AG09319 (cell line): ENCODE measurements around the gene TMPRSS9.

Experiments used
- DNase-seq: peaks from one replicate; pipeline ENCODE4 v3.0.0-alpha.2; 2010; ENCODE audit warnings: low read depth; ENCODE audit errors: extremely low read depth
- CTCF ChIP-seq: IDR thresholded peaks from 2 replicates; pipeline ENCODE4 v1.5.1; 2011; ENCODE audit warnings: low read depth, mild to moderate bottlenecking, inconsistent platforms, low read length, moderate library complexity

The TMPRSS9 gene

GRCh38 chr19:2329501-2329916 is 30.6 kb upstream of the TMPRSS9 start:
- no peak for DNase-seq
- TF ChIP-seq CTCF = no peak

DNA sequence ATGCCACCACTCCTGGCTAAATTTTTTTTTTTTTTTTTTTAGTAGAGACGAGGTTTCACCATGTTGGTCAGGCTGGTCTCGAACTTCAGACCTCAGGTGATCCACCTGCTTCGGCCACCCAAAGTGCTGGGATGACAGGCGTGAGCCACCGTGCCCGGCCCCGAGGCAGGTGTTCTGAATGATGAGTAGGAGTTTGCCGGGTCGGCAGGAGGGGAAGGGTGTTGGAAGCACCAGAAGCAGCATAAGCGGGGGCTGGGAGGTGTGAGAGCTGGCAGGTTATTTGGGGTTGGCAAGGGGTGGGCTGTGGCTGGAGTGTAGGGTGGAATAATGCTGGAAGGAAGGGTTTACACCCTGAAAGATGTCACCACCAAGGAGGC is 29.8 kb upstream of the TMPRSS9 start:
- no peak for DNase-seq
- TF ChIP-seq CTCF = no peak

- no peak for TF ChIP-seq CTCF
- DNase-seq = no peak
These were observed 29.3 kb upstream of the TMPRSS9 start for GRCh38 chr19:2330632-2331284.

DNA sequence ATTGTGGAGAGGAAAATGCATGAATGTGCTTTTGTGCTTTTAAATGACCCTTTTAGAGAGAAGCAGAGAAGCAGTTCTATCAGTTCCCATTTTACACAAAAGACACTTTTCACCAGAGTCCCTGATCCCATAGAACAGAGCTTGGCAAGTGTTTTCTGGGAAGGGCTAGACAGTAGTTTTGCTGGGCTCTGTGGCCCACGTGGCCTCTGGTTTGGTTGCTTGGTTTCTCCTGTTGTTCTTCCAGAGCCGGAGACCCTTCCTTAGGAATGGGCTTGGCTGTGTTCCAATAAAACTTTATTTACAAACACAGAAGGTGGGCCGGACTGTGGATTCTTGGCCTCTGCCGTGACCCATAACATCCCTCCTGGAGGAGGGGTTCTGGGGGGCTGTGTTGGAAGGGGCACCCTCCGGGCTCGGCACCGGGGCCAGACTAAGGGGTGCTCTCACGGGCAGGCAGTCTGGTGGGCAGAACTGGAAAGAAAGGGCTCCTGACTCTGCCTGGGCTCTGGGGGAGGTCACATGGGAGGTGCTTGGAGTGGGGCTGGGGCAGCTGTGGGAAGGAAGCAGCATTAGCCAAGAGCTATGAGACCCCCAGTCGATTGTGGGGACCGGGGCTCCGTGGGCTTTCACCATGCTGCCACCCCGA is 28.3 kb upstream of the TMPRSS9 start:
- no peak for DNase-seq
- no peak for TF ChIP-seq CTCF

- no peak for TF ChIP-seq CTCF
- DNase-seq = no peak
These were observed 27.6 kb upstream of the TMPRSS9 start for GRCh38 chr19:2332341-2333026.

- DNase-seq = no peak
- TF ChIP-seq CTCF = no peak
These were observed 26.8 kb upstream of the TMPRSS9 start for GRCh38 chr19:2333027-2333806.
